ENCODE data around the gene ABI1.

The ABI1 gene

DNA sequence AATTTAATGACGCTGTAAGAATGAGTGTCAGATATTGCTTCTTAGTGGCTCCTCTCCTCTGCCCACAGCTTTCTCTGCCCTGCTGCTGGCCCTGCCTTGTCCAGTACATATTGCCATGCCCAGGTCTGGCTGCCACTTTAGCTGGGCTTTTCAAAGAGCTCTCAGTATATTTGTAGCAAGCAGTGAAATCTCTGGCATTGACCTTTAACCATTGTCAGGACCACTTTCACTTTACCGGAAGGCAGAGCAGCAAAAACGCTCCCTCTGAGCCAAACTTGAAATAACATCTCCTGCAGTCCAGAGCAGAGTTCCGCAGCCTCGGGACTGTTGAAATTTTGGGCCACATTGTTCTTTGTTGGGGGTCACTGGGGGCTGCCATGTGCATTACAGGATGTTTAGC is 149.4 kb downstream of the ABI1 start:
- DNase-seq (ENCODE audit: low read depth) = no peak

DNA sequence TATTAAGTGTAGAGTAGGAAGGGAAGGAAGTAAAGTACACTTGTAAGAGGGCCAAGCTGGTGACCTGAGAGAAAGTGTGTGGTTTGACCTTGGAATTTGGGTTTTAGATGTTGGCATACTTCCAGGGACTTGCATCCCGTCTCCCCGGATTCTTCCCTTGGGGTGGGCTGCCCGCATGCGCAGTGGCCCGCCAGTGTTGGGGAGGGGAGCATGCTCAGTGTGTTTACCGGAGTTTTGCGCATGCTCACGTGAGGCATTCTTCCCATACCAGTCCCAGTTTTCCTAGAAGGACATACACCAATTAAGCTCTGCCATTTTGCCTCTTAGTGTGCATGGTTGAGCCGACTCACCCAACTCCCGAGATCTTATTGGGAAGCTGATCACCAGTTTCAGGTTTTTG is 153.8 kb downstream of the ABI1 start:
- no peak for DNase-seq (ENCODE audit: low read depth)

DNA sequence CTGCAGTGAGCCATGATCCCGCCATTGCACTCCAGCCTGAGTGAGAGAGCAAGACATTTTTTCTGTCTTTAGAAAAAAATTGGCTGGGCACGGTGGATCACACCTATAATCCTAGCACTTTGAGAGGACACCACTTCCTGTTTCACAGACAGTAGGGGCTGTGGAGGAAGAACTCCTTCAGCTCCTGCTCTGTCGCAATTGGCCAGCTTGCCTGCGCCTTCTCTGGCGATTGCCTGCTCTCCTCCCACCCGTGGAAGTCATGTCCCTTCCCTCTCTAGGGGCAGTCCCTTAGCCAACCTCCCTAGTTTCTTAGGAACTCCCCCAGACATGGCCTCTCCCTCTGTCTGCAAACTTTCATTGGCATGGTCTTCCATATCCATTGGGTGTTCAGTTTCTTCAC is 154.6 kb downstream of the ABI1 start:
- DNase-seq (ENCODE audit: low read depth) = no peak

DNA sequence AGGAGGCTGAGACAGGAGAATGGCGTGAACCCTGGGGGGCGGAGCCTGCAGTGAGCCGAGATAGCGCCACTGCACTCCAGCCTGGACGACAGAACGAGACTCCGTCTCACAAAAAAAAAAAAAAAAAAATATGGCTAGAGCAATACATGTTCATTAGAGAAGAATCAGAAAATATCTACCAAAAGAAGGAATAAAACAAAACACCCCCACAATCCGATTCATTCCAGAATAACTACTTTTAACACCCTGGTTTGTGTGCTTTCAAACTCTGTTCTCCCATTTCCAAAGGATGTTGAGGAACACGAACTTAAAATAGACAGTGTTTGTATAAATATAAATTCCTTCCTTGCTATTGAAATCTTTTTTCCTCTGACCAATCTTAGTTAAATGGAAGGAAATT is 156.8 kb downstream of the ABI1 start:
- no peak for DNase-seq (ENCODE audit: low read depth)

- DNase-seq (ENCODE audit: low read depth) = no peak
Measured at GRCh38 chr10:26703096-26703495, 157.7 kb downstream of the ABI1 start.

DNA sequence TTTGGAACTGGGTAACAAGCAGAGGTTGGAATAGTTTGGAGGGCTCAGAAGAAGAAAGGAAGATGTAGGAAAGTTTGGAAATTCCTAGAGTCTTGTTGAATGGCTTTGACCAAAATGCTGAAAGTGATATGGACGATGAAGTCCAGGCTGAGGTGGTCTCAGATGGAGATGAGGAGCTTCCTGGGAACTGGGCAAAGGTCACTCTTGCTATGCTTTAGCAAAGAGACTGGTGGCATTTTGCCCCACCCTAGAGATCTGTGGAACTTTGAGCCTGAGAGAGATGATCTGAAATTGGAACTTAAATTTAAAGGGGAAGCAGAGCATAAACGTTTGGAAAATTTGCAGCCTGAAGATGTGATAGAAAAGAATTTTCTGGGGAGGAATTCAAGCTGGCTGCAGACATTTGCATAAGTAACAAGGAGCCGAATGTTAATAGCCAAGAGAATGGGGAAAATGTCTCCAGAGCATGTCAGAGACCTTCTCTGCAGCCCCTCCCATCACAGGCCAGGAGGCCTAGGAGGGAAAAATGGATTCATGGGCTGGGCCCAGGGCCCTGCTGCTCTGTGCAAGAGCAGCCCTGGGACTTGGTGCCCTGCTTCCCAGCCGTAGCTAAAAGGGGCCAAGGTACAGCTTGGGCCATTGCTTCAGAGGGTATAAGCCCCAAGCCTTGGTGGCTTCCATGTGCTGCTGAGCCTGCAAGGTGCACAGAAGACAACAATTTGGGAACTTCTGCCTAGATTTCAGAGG is 159.7 kb downstream of the ABI1 start:
- no peak for DNase-seq (ENCODE audit: low read depth)

GRCh38 chr10:26699631-26700030 is 161.1 kb downstream of the ABI1 start:
- no peak for DNase-seq (ENCODE audit: low read depth)

GRCh38 chr10:26698909-26699308 is 161.8 kb downstream of the ABI1 start:
- DNase-seq (ENCODE audit: low read depth) = no peak

DNA sequence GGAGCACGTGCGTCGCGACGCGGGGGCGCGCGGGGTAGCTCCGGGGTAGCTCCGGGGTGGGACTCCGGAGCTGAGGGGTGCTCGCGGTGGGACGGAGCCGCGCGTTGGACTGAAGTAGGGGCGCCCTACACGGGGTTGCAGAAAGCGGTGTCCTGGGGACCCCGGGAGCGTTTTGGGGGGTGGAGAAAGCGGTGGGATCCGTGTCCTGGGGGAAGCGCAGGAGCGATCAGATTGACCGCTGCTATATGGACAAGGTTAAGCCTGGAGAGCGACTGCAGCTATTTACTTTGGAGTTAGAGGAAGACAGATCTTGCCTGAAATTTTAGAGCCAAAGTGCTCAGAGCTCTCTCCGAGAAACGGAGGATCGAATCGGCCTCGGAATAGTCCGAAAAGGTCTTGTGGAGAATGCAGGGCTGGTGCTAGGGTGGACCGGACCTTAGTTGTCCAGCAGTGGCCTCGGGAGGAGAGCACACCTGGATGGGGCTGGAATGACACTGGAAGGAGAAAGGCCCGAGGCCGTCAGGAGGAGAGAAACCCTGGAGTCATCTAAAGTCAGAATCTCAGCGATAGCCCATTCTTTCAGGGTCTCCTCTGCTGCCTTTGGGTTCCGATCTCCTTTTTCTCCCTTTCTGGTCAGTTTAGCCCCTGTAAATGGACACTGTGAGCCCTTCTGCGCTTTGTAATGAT is 162.7 kb downstream of the ABI1 start:
- DNase-seq (ENCODE audit: low read depth) = peak; percentile 4

DNA sequence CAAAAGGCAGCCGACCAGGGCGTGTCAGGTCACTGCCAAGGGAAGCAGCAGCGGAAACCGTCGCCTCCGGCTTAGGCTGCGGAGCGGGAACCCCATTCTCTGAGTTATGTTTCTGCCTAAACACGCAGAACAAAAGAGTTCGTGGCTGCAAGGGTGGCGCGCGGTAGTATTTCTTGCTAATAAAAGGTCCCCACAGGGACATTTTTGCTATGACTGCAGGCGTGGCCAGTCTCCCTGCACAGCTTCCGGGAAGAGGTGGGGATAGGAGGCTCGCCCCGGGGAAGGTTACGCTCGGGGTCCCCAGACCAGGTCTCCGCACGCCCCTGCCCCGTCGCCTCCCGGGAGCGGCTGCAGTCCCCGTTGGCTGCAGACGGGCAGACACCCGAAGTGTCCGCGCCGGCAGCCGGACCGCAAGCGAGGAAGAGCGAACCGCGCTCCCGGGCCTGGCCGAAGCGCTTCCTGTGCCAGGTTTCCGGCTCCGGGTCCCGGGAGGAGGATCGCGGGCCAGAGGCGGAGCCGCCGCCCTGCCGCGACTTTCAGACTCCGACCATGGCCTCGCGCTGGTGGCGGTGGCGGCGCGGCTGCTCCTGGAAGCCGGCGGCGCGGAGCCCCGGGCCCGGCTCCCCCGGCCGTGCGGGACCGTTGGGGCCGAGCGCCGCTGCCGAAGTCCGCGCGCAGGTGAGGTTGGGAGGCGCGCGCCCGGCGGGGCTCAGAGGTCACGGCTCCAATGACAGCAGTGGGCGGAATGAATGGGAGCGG is 163.4 kb downstream of the ABI1 start, which contains the start of gene PDSS1:
Gene PDSS1 (plus strand): TSS at position 539 of the 759 bp plus-strand sequence. CDS start 11 bp downstream, at position 550.
- DNase-seq (ENCODE audit: low read depth) = peak; percentile 74

DNA sequence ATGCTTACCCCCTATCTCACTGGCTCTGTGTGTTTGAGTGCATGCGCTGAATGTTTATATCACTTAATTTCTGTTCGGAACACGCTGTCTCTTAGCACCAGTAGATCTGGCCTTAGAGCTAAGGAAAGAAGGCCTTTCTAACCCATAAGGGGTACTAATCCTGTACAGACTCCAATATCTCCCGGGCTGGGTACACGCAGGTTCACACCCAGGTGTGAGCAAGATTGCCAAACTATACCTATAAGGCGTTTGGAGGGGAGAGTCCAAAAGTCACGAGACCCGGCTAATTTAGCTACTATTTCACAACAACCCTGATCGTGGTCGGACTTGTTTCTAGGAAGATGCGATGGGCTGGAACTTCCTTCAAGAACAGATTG is 164.0 kb downstream of the ABI1 start:
- no peak for DNase-seq (ENCODE audit: low read depth)
